B cell (primary cell): ENCODE data around the gene N4BP2L2.

ENCODE experiments used
- EZH2 ChIP-seq: IDR thresholded peaks from 2 replicates; pipeline ENCODE4 v1.6.1; 2012; ENCODE audit warnings: borderline replicate concordance, low read depth, mild to moderate bottlenecking, moderate library complexity, low read length; ENCODE audit not compliant: insufficient read depth, poor library complexity, severe bottlenecking
- TF ChIP-seq, protein P1 (sequence below): fragments of 200-600 bp; IDR thresholded peaks from one replicate; pipeline ENCODE4 v1.8.0; 2022; ENCODE audit warnings: antibody characterized with exemption, mild to moderate bottlenecking

DNA sequence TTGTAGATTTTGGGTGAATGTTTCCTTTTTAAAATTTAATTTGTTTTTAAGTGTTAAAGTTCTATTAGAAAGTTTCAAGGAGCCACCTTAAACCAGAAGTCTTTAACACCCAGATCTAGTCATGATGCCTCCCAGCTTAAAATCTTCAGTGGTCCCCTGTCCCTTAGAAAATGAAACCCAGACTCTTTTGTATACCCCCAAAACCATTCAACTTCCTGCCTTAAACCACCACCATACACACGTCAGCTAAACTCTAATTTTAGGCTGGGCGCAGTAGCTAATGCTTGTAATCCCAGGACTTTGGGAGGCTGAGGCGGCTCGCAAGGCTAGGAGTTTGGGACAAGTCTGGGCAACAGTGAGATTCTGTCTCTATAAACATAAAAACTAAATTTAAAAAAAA, 148.5 kb downstream of the N4BP2L2 start:
- TF ChIP-seq EZH2 = no peak
- TF ChIP-seq, protein P1, sequence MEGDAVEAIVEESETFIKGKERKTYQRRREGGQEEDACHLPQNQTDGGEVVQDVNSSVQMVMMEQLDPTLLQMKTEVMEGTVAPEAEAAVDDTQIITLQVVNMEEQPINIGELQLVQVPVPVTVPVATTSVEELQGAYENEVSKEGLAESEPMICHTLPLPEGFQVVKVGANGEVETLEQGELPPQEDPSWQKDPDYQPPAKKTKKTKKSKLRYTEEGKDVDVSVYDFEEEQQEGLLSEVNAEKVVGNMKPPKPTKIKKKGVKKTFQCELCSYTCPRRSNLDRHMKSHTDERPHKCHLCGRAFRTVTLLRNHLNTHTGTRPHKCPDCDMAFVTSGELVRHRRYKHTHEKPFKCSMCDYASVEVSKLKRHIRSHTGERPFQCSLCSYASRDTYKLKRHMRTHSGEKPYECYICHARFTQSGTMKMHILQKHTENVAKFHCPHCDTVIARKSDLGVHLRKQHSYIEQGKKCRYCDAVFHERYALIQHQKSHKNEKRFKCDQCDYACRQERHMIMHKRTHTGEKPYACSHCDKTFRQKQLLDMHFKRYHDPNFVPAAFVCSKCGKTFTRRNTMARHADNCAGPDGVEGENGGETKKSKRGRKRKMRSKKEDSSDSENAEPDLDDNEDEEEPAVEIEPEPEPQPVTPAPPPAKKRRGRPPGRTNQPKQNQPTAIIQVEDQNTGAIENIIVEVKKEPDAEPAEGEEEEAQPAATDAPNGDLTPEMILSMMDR = no peak
